ENCODE measurements around the gene MMS22L.
"Not testable (repeated sequence)": the region's sequence is repeated elsewhere in the genome, so short reads cannot be mapped to it uniquely, and the experiment has no call there.

The MMS22L gene

GRCh38 chr6:97240222-97240621 is 42.8 kb downstream of the MMS22L start:
- DNase-seq (ENCODE audit: low read depth): no peak

DNA sequence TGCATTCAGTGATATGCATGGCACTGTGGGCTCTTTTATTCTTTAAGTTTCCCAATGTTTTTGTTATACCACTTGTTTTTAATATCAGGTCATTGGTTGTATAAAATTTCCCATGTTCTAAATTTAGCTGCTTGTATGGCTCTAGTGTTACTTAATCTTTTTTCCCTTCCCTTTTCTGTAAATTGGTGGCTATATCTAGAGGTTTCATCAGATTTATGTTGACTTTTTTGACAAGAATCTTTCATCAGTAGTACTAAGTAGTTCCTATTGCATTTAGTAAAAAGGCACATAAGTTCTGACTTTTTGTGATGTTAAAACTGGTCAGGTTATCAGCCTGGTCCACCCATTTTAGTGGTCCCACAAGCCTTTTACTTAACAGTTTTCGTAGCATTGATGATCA is 51.1 kb downstream of the MMS22L start:
- no peak for DNase-seq (ENCODE audit: low read depth)

- DNase-seq (ENCODE audit: low read depth): no peak
Observed at GRCh38 chr6:97222903-97223302, 60.1 kb downstream of the MMS22L start.

- no peak for DNase-seq (ENCODE audit: low read depth)
Observed at GRCh38 chr6:97218912-97219311, 64.1 kb downstream of the MMS22L start.

- no peak for DNase-seq (ENCODE audit: low read depth)
Observed at GRCh38 chr6:97215157-97215769, 67.8 kb downstream of the MMS22L start.

- no peak for DNase-seq (ENCODE audit: low read depth)
Observed at GRCh38 chr6:97214671-97215070, 68.3 kb downstream of the MMS22L start.

DNA sequence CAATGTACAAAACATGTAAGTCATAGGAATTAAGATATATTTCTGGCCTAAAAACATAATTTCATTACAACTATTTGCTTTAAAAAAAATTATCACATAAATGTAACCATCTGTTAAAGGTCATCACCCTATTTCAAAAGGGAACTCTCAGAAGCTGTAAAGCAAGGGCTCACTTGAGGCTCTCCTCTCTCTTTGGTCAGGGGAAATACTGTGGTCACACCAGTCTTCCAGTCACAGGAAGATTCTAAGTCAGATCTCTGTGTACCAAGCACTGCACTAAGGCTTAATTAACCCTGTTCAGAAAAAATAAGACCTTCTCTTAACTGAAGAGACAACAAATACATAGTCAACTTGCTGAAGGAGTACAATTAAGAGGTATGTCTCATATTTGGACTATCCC is 75.6 kb downstream of the MMS22L start:
- DNase-seq (ENCODE audit: low read depth): no peak

- DNase-seq (ENCODE audit: low read depth): no peak
Observed at GRCh38 chr6:97205966-97206365, 77.0 kb downstream of the MMS22L start.

DNA sequence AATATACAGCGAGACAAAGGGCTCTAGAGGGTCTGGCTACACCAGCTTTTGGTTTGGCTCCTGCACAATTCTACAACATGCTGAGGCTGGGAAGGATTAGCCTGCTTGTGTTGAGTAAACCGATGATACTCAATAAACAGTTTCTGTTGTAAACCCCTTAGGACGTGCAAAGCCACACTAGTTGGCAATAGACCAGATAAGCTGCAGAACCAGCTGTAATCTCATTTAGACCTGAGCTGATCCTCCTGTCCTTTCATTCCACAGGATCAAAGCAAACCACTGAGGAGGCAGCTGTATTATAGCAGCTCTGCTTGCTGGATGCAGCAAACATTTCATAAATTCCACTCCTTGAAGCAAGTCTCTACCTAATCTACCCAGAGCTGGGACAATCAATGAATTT is 79.7 kb downstream of the MMS22L start:
- DNase-seq (ENCODE audit: low read depth): no peak

DNA sequence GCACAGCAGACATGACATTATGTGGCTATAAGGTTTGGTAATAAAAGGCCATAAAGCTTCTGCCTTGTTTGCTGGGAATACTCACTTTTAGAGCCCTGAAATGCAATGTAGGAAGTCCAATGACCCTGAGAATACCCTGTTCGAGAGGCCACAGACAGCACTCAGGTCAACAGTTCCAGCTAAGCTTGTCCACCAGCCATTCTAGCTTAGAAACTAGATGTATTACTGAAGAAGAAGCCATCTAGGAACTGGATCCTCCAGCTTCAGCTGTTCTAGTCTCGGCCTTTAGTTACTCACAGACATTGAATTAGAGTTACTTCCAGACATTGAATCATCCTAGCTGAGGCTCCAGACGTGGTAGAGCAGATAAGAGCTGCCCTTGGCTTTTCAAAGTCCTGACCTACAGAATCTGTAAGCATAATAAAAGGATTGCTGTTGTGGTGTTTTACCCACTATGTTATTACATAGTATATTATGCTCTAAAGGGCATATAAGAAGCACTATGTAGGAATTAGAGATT is 84.9 kb downstream of the MMS22L start:
- DNase-seq (ENCODE audit: low read depth): no peak

GRCh38 chr6:97195117-97195516 is 87.9 kb downstream of the MMS22L start:
- no peak for DNase-seq (ENCODE audit: low read depth)

DNA sequence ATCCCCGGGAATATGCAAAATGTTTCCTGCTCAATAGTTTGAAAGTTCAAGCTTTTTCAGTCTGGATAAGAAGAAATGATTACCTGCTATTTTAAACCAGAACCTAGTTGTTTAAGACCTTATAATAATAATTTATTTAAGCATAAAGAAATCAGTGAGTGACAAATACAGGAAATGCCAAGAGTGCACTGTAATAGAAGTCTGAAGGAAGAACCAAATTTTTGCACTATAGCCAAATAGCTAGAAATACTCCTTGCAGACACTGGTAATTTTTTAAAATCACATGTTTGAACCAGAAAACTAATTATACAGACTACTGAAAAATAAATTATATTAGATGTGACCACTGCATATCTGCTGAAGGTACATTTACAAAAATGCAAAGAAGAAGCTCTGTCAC is 93.2 kb downstream of the MMS22L start:
- no peak for DNase-seq (ENCODE audit: low read depth)

GRCh38 chr6:97187951-97188350 is 95.1 kb downstream of the MMS22L start:
- DNase-seq (ENCODE audit: low read depth): no peak

DNA sequence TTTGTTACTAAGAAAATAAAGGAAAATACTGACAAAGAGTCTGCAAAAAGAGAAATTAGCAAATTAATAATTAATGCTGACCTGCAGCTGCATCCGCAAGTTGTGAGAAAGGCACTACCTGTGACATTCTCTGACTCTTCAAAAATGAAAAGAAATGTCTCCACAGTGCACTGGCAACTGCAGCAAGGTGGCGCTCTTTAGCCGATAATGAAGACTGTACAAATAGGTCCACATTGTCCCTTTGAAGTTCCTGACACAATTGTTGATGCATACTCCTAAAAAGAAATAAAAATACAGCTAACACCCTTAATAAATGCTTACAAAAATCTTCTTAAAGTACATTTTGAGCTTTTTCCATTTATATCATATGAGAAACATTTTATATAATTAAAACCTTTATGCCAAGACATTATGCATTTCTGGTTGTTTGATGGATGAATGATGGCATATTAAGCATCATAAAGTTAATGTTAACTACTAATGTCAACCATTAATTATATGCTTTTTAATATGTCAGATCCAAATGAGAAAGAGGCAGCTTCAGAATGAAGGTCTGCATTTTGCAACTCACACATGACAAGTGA is 96.5 kb downstream of the MMS22L start:
- peak; percentile 38 for DNase-seq (ENCODE audit: low read depth)

DNA sequence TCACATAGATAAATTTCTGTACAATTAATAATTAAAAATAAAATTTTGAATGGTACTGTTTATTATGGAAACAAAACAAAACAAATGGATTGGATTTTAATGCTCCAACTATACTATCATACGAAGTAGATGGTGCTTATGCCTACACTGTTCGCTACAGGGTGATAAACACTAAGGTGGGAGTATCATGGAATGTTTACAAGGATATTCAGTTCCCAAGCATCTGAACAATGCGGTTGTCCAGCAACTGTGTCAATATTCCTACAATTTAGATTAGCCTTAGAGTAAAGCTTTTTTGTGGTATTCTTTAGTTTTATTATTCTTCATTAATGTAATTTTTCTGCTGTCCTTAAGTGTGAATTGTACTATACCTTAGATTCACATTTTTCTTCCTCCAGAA is 105.1 kb downstream of the MMS22L start:
- DNase-seq (ENCODE audit: low read depth): no peak

DNA sequence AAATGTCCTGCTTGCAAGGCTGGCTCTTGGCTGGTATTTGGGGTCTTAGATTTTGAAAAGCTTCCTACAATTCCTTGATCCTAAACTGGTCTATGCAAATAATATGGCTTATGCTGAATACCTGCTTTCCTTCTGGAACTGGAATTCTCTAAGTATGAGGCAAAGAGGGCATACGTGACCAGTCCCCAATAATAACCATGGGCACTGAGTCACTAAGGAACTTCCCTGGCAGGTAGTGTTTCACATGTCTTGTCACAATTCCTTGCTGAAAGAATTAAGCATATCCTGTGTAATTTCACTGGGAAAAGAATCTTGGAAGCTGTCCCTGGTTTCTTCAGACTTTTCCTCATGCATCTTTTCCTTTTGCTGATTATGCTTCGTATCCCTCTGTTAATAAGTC is 106.5 kb downstream of the MMS22L start:
- DNase-seq (ENCODE audit: low read depth): no peak

GRCh38 chr6:97175806-97176205 is 107.2 kb downstream of the MMS22L start:
- DNase-seq (ENCODE audit: low read depth): no peak

GRCh38 chr6:97174471-97174870 is 108.5 kb downstream of the MMS22L start:
- DNase-seq (ENCODE audit: low read depth): no peak

DNA sequence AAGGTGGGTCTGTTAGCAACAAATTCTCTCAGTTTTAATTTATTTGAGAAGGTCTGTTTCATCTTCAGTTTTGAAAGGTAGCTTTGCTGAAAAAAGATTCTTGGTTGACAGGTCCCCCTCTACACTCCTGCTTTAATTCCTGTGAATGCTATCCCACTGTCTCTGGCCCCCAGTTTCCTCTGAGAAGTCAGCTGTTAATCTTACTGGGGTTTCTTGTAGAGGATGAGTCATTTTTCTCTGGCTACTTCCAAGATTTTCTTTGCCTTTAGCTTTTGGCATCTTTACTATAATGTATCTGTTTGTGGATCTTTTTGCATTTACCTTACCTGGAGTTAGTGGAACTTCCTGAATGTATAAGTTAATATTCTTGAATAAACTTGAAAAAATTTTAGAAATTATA is 122.7 kb downstream of the MMS22L start:
- no peak for DNase-seq (ENCODE audit: low read depth)

DNA sequence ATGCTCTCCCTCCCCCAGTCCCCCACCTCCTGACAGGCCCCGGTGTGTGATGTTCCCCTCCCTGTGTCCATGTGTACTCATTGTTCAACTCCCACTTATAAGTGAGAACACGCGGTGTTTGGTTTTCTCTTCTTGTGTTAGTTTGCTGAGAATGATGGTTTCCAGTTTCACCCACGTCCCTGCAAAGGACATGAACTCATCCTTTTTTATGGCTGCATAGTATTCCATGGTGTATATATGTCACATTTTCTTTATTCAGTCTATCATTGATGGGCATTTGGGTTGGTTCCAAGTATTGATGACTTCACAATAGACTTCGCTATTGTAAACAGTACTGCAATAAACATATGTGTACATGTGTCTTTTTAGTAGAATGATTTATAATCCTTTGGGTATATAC is 127.6 kb downstream of the MMS22L start:
- not testable (repeated sequence) for DNase-seq (ENCODE audit: low read depth)

- no peak for DNase-seq (ENCODE audit: low read depth)
Observed at GRCh38 chr6:97154015-97154414, 129.0 kb downstream of the MMS22L start.

- no peak for DNase-seq (ENCODE audit: low read depth)
Observed at GRCh38 chr6:97151601-97152000, 131.4 kb downstream of the MMS22L start.

- no peak for DNase-seq (ENCODE audit: low read depth)
Observed at GRCh38 chr6:97150932-97151331, 132.1 kb downstream of the MMS22L start.

DNA sequence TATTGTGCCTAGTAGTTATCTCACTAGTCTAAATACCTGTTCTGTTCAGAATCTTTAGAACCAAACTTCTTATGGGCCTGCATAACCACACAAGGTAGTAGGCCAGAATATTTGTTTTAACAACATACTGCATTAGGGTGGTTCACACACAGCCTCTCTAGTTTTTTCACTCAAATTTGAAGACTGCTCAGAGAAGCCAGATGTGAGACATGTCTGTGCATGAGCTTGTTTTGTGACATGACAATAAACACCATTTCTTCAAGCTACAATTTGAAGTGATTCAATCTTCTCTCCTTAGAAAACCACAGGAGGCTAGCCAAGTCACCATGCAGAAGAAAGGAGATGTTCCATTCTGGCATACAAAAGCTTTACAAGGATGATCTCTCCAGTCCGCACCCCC is 135.6 kb downstream of the MMS22L start:
- no peak for DNase-seq (ENCODE audit: low read depth)

Data from activated gamma-delta T cell treated with anti-CD3 and anti-CD28 coated beads, Interleukin-2, amount 50 U/mL, for 16 hours (primary cell).